ENCODE data around the gene BOK. TPM values are rescaled to one million over a fixed set of nuclear protein-coding genes. Genes with fewer than 3 reads are reported as not detected.

Gene BOK
- total RNA-seq, 1 donor from 2014 or later = 35.4 TPM

GRCh38 chr2:241593271-241593670, 34.7 kb downstream of the BOK start:
- H3K36me3 ChIP-seq = peaks cover 10 to 45% of the 10 kb centered on the region in 2 donors
- H3K4me3 ChIP-seq = no peak overlapping the region
- H3K4me1 ChIP-seq = no peaks in the 10 kb centered on the region
- H3K27ac ChIP-seq = no peak overlapping the region
- peaks cover 0 to 4% of the 10 kb centered on the region in 2 donors for H3K9me3 ChIP-seq
- no peak for DNase-seq (ENCODE audit: low spot score in 2 of 2)
- TF ChIP-seq CTCF (IDR thresholded peaks at IDR 0.05) = no peak
- H3K27me3 ChIP-seq = no peaks in the 10 kb centered on the region
- intact Hi-C loops (cut with DNase I) = no loop called here

GRCh38 chr2:241595600-241596140, 37.1 kb downstream of the BOK start:
- Histone ChIP-seq H3K36me3 (peaks cover 15 to 45% of the 10 kb centered on the region in 2 donors), H3K4me3 (no peak overlapping the region), H3K9me3 (no peaks in the 10 kb centered on the region), H3K4me1 (no peaks in the 10 kb centered on the region), H3K27me3 (no peaks in the 10 kb centered on the region), H3K27ac (no peak overlapping the region)
- intact Hi-C loops (cut with DNase I) = no loop called here
- no peak for TF ChIP-seq CTCF (IDR thresholded peaks at IDR 0.05)
- DNase-seq (ENCODE audit: low spot score in 2 of 2) = no peak

- no peak for DNase-seq (ENCODE audit: low spot score in 2 of 2)
- no peak for TF ChIP-seq CTCF (IDR thresholded peaks at IDR 0.05)
- Histone ChIP-seq H3K4me3 (no peak overlapping the region), H3K27ac (no peak overlapping the region), H3K9me3 (no peaks in the 10 kb centered on the region), H3K36me3 (peaks cover 32 to 60% of the 10 kb centered on the region in 2 donors), H3K27me3 (no peaks in the 10 kb centered on the region), H3K4me1 (no peaks in the 10 kb centered on the region)
- intact Hi-C loops (cut with DNase I) = no loop called here
Measured at GRCh38 chr2:241597561-241597960, 39.0 kb downstream of the BOK start.

- no peak overlapping the region for H3K27ac ChIP-seq
- intact Hi-C loops (cut with DNase I) = no loop called here
- no peak for TF ChIP-seq CTCF (IDR thresholded peaks at IDR 0.05)
- H3K4me1 ChIP-seq = no peaks in the 10 kb centered on the region
- H3K36me3 ChIP-seq = peaks cover 37 to 61% of the 10 kb centered on the region in 2 donors
- H3K4me3 ChIP-seq = no peak overlapping the region
- DNase-seq (ENCODE audit: low spot score in 2 of 2) = no peak
- no peaks in the 10 kb centered on the region for H3K9me3 ChIP-seq
- no peaks in the 10 kb centered on the region for H3K27me3 ChIP-seq
Measured at GRCh38 chr2:241598061-241598460, 39.5 kb downstream of the BOK start.

- Histone ChIP-seq H3K4me3 (no peak overlapping the region), H3K36me3 (peaks cover 37 to 60% of the 10 kb centered on the region in 2 donors), H3K27ac (no peak overlapping the region), H3K4me1 (no peaks in the 10 kb centered on the region), H3K27me3 (no peaks in the 10 kb centered on the region), H3K9me3 (no peaks in the 10 kb centered on the region)
- no peak for DNase-seq (ENCODE audit: low spot score in 2 of 2)
- TF ChIP-seq CTCF (IDR thresholded peaks at IDR 0.05) = peak in 1 of 3 experiments; percentile 25
- intact Hi-C loops (cut with DNase I) = no loop called here
Measured at GRCh38 chr2:241598487-241598886, 39.9 kb downstream of the BOK start.

- peaks cover 39 to 60% of the 10 kb centered on the region in 2 donors for H3K36me3 ChIP-seq
- intact Hi-C loops (cut with DNase I) = no loop called here
Measured at GRCh38 chr2:241599615-241600014, 41.1 kb downstream of the BOK start.

More at GRCh38 chr2:241599615-241600014, 41.1 kb downstream of the BOK start:
- H3K4me1 ChIP-seq = no peaks in the 10 kb centered on the region
- DNase-seq (ENCODE audit: low spot score in 2 of 2) = no peak
- no peak overlapping the region for H3K27ac ChIP-seq
- no peaks in the 10 kb centered on the region for H3K27me3 ChIP-seq
- no peak for TF ChIP-seq CTCF (IDR thresholded peaks at IDR 0.05)
- H3K9me3 ChIP-seq = no peaks in the 10 kb centered on the region
- H3K4me3 ChIP-seq = no peak overlapping the region
